ENCODE results near the gene SERPINB6. TPM values are rescaled to one million over a fixed set of nuclear protein-coding genes. Genes with fewer than 3 reads are reported as not detected.

SERPINB6 gene
- total RNA-seq, result 100 to 1,000 TPM; 120 to 135 (median 129) TPM
- total RNA-seq (2013), result 74.0 TPM

DNA sequence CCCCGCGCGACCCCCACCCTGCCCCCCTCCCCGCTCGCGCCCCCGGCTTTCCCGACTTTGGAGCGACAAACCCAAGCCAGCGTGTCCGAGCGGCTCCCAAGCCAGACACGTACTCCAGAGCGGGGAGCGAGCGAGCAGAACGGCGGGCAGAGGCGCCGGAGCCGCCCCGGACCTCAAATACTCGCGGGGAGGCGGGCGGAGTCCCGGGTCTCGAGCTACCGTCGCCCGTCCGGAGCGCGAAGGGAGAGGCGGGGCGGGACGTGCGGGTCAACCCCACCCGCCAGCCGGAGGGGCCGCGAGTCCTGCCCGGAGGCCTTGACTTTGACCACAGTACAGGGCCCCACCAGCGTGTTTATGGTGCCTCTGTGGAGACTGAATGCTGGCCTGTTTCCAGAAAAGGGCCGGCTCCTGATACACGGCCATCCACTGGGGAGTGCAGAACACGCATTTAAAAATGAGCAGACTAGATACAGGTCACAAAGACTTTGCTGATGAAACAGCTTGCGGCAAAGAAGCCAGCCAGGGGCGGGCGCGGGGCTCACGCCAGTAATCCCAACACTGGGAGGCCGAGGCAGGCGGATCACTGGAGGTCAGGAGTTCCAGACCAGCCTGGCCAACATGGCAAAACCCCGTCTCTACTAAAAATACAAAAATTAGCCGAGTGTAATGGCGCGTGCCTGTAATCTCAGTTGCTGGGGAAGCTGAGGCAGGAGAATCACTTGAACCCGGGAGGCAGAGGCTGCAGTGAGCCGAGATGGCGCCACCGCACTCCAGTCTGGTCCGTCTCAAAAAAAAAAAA lies at the start of gene SERPINB6:
SERPINB6 (minus strand) TSS at position 148 of the 799 bp plus-strand sequence. CDS start 12,235 bp downstream, outside the sequence.
- H3K36me3 Mint-ChIP-seq, result no peaks in the 10 kb centered on the region
- no peak for TF ChIP-seq CTCF (IDR thresholded peaks at IDR 0.05)
- peak; percentile 54 to 67 (median 62) for ATAC-seq
- 7% methylated on average over 62 of the region's 63 CpGs for WGBS (ENCODE audit: insufficient coverage)
- peaks cover 26% of the 10 kb centered on the region for H3K4me1 ChIP-seq (ENCODE audit: control insufficient read depth, insufficient read depth, low read length)
- H3K4me1 Mint-ChIP-seq, result peaks cover 62 to 72% of the 10 kb centered on the region in 2 donors
- H3K36me3 ChIP-seq (ENCODE audit: control insufficient read depth, insufficient read depth, low read length), result no peaks in the 10 kb centered on the region
- peak within 1 kb of the TSS; percentile 60 for H3K4me3 ChIP-seq (ENCODE audit: low read length)
- H3K9me3 ChIP-seq (ENCODE audit: control insufficient read depth, insufficient read depth, low read length), result no peaks in the 10 kb centered on the region
- peak within 1 kb of the TSS; percentile 77 for H3K27ac ChIP-seq (ENCODE audit: low read length)
- intact Hi-C loops (cut with micrococcal nuclease), result loop anchor here (2.0 kb wide), 1 partner anchor 17 kb away; no protein-coding TSS in a partner anchor
- H3K27ac Mint-ChIP-seq, result peak within 1 kb of the TSS; percentile 87 to 91
- no peaks in the 10 kb centered on the region for H3K27me3 ChIP-seq (ENCODE audit: control insufficient read depth, insufficient read depth, low read length)
- peak; percentile 48 to 67 for DNase-seq
- H3K4me3 Mint-ChIP-seq, result peak within 1 kb of the TSS; percentile 90
- H3K9me3 Mint-ChIP-seq, result no peaks in the 10 kb centered on the region
- no peaks in the 10 kb centered on the region for H3K27me3 Mint-ChIP-seq (ENCODE audit: low read depth in 2 of 2)

DNA sequence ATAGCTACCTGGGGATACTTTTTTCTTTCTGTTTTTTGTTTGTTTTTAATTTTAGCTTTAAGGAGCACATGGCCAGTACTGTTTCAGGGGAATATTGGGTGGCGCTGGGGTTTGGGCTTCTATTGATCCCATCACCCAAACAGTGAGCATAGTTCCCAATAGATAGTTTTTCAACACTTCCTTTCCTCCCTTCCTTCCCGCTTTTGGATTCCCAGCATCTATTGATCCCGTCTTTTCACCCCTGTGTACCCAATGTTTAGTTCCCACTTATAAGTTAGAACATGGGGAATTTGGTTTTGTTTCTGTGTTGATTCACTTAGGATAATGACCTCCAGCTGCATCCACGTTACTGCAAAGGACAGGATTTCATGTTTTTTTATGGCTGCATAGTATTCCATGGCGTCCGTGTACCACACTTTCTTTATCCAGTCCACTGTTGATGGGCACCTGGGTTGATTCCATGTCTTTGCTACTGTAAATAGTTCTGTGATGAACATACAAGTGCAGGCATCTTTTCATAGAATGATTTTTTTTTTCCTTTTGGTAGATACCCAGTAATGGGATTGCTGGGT lies 48.5 kb upstream of the SERPINB6 start:
- H3K36me3 ChIP-seq (ENCODE audit: control insufficient read depth, insufficient read depth, low read length), result peaks cover 17% of the 10 kb centered on the region

DNA sequence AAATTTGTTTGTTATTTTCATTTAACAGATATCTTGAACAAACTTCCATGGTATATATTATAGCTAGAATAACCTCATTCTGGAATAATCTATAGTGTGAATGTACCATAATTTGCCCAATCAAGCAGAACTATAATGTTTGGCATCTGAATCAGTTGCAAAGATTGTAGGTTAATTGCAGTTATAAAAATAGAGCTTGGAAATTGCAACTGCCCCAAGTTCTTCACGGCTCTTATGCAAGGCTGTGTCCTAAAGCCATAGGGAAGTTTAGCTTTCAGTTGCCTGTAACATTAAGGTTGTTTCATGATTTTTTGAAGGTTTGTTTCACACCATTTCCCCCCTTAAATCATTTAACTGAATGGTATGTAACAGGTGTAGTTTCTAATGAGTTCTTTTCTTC lies 47.7 kb upstream of the SERPINB6 start:
- Histone ChIP-seq H3K36me3 (ENCODE audit: control insufficient read depth, insufficient read depth, low read length) (peaks cover 21% of the 10 kb centered on the region), H3K4me1 (ENCODE audit: control insufficient read depth, insufficient read depth, low read length) (peaks cover 23% of the 10 kb centered on the region), H3K4me3 (ENCODE audit: low read length) (no peak overlapping the region), H3K27ac (ENCODE audit: low read length) (no peak overlapping the region), H3K27me3 (ENCODE audit: control insufficient read depth, insufficient read depth, low read length) (no peaks in the 10 kb centered on the region), H3K9me3 (ENCODE audit: control insufficient read depth, insufficient read depth, low read length) (no peaks in the 10 kb centered on the region)
- Mint-ChIP-seq H3K4me3 (no peak overlapping the region), H3K4me1 (peaks cover 15 to 23% of the 10 kb centered on the region in 2 donors), H3K36me3 (peaks cover 8% of the 10 kb centered on the region), H3K27me3 (ENCODE audit: low read depth in 2 of 2) (no peaks in the 10 kb centered on the region), H3K27ac (peak overlapping the region; percentile 37 to 66), H3K9me3 (no peaks in the 10 kb centered on the region)
- intact Hi-C loops (cut with micrococcal nuclease), result no loop called here
- no peak for TF ChIP-seq CTCF (IDR thresholded peaks at IDR 0.05)
- 80% methylated on average over 1 of the region's 1 CpG for WGBS (ENCODE audit: insufficient coverage)
- ATAC-seq (no peak), DNase-seq (no peak)

More for the DNA sequence above, 48.5 kb upstream of the SERPINB6 start:
- DNase-seq (no peak), ATAC-seq (no peak)
- 97% methylated on average over 6 of the region's 6 CpGs for WGBS (ENCODE audit: insufficient coverage)
- Mint-ChIP-seq H3K9me3 (no peaks in the 10 kb centered on the region), H3K4me1 (peaks cover 17 to 31% of the 10 kb centered on the region in 2 donors), H3K4me3 (no peak overlapping the region), H3K27ac (peak overlapping the region; percentile 37 to 66), H3K36me3 (peaks cover 8% of the 10 kb centered on the region), H3K27me3 (ENCODE audit: low read depth in 2 of 2) (no peaks in the 10 kb centered on the region)
- Histone ChIP-seq H3K4me1 (ENCODE audit: control insufficient read depth, insufficient read depth, low read length) (peaks cover 31% of the 10 kb centered on the region), H3K9me3 (ENCODE audit: control insufficient read depth, insufficient read depth, low read length) (no peaks in the 10 kb centered on the region), H3K27ac (ENCODE audit: low read length) (no peak overlapping the region), H3K4me3 (ENCODE audit: low read length) (no peak overlapping the region), H3K27me3 (ENCODE audit: control insufficient read depth, insufficient read depth, low read length) (no peaks in the 10 kb centered on the region)
- intact Hi-C loops (cut with micrococcal nuclease), result no loop called here
- TF ChIP-seq CTCF (IDR thresholded peaks at IDR 0.05), result no peak
